NCI-H748 treated with DMSO at 0.1 percent for 48 hours (cell line): ENCODE results near the gene SAXO1.
"Not testable (repeated sequence)": the region's sequence is repeated elsewhere in the genome, so short reads cannot be mapped to it uniquely, and the experiment has no call there.

Source experiments
- DNase-seq: peaks from one replicate; lab custom pipeline; 2025; lab: John Stamatoyannopoulos, UW

SAXO1 gene

DNA sequence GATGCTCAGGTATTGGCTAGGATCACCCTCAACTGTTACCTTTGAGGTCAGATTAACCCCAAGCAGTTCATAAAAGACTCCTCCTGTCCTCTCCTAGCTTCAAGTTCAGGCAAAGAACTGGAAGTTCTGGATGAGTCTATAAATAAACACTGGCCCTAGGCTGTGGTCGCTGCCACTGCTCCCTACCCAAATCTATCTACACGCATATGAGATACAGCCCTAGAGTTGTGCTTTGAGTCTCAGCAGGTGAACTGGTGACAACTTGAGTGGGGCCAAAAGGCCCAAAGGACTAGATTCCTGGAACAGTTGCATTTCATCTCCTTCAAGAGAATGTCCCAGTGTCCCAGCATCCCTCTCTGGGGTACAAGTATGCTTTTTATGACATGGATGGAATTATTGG, 62.6 kb downstream of the SAXO1 start:
- DNase-seq = no peak

GRCh38 chr9:18969128-18969527, 63.9 kb downstream of the SAXO1 start:
- DNase-seq = no peak

DNA sequence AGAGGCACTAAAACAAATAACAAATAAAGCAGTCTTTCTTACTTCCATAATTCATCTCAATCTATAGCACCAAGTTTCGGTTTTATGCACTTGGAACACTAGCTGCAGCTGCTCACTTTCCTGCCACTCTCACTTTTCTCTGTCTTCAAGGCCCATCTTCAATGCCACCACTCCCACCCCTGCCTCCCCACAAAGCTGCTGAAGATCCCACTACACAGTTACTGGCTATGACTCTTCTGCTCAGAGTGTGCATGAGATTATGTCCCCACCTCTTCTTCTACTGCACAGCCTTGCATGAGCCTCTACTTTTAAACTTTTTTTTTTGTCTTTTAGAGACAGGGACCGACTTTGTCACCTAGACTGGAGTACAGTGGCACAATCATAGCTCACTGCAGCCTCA, 77.4 kb downstream of the SAXO1 start:
- DNase-seq = no peak

DNA sequence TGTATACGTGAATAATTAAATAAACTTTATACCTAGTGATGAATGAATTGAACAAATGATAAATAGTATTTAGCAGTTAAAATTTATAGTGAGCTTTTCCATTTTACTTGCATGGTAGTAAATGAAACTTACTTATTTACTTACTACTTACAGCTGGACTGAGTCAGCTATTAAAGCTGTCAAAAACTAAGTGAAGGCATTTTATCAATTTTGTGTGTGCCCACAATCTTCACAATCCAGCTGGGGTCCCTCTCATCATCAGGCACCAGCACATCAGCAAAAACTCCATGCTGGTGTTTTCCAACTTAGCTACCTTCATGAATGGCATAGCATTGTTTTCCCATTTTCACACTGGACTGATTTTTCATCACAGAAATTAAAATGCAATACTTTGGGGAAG, 81.1 kb downstream of the SAXO1 start:
- no peak for DNase-seq

GRCh38 chr9:18947892-18948339, 85.1 kb downstream of the SAXO1 start:
- peak; percentile 92 for DNase-seq

DNA sequence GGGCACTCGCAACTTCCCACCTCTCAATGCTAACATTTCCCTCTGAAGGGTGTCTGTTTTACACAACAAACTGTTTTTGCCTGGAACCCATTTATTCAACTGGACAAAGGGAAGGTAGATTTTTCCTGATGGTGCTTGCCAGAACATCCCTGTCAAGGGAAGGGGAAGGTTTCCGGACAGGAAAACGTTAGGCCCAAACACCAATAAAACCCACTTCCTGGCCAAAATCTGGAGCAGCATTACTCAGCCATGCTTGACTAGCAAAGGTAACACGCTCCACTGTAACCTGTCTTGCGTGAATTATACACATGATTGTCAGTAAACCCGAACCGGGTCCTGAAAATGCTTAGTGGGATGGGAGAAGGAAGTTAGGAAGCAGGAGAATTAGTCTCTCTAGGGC, 90.2 kb downstream of the SAXO1 start:
- DNase-seq = no peak

DNA sequence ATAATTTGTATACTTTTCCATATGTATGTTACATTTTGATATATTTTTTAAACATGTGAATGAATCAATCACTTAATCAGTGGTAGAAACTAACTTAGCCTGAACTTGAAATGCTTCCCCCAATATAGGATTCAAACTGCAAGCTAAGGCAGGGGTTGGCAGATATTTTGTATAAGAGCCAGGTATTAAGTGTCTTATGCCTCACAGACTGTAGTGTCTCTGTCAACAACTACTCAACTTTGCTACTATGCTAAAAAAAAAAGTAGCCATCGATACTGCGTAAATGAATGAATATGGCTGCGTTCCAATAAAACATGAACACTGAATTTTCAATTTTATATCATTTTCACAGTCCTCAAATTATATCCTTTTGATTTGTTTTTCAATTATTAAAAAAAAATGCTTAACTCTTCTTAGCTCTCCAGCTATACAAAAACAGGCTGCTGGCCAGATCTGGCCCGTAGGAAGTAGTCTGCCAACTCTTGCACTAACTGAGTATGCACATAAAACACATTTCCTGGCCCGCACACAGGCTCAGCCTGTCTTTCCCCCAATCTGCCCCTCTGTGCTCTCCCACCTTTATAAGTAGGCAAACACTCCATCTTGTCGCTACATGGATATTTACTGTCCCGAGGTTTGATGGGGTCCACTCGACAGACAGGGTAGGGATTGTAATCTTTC, 91.8 kb downstream of the SAXO1 start:
- DNase-seq = no peak

DNA sequence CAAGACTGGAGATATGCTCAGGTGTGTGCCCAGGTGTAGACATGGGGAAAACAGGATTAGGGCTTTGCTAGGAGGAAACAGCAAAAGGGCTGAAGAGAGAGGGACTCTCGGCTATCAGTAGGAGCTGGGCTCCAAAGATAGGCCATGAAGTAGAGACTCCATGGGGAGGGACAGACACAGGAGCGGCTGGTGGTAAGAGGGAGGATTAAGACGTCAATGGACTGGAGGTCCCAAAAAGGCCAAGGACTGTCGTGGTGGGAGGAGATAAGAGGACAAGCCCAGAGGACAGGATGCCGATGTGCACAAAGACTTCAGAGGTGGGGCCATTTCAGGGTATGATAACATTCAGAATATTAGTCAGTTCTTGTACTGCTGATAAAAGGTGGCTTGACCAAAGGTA, 93.1 kb downstream of the SAXO1 start:
- DNase-seq = no peak

DNA sequence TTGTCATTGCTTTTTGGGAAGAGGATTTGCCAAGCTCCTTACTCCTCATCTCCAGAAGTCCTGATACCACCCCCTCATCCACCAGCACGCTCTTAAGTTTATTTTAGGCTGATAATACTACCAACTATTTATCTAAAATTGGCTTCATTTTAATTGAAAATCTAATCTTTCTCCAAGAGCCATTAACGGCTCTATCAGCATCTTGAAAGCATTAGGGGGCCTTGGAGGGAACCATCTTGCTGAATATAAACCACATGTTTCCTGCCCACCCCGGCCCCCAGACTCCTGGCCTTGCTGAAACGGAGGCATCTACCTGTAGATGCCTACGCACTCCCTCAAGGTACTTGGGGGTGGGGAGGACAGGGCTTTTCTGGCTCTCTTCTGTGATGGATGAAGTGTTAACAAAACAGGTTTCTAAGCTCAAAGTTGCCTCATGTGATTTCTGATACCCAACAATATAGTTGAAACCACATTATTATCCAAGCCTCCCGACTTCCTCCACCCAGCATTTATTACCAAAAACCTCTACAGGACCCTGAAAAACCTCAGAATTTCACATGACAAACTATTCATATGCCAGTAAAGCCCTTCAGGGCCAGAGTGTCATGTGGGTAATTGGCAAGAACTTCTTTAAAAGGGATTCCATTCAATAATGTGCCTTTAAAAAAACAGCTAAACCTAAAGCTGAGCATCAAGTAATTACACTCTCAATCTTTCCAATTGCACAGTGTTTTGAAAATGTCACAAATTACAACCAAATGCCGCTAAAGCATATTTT, 96.7 kb downstream of the SAXO1 start:
- no peak for DNase-seq

GRCh38 chr9:18935541-18935940, 97.5 kb downstream of the SAXO1 start:
- DNase-seq = no peak

DNA sequence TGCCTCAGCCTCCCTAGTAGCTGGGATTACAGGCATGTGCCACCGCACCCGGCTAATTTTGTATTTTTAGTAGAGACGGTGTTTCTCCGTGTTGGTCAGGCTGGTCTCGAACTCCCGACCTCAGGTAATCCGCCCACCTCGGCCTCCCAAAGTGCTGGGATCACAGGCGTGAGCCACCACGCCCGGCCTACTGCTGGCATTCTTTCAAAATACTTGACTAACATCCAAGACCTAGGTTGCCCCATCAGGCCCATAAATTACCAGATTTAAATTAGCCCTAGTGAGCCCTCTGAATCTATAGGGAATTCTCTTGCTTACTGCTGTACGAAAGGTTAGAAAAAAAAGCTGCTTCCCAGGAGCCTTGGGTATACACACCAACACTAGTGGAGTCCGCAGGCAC, 102.4 kb downstream of the SAXO1 start:
- not testable (repeated sequence) for DNase-seq

DNA sequence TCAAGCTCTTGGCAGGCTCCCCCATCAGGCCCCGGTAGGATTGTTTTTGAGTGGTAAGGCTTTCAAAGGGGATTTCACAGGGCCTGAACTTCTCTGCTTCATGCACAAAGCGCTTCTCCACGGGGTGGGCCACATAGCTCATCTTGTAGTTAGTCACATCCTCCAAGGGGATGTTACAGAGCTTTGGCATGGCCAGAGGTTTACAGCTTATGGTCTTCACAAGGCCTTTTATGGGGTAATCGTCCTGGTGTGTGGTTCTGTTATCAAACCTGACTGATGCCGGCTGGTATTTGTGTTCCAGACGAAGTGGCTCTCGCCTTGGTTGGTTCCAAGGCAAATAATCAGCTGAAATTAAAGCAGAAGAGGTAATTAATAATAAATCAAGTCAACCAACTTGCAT, 104.3 kb downstream of the SAXO1 start:
- no peak for DNase-seq

DNA sequence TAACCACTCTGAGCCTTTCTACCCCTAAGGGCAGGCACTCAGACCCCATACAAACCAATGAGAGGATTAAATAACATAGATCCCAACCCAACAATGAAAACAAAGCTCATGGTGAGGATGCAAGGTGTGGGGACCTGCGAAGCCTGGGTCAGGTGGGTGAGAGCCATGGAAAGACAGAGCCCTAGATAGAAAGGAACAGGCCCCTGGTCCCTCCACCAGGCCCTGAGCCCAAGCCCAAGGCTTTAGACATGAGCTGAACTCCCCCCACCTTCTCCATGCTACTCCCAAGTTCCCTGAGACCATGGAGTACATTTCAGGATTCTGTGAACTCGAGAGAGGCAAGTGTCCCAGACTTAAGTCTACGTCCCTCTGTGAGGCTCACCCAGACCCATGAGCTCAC, 106.5 kb downstream of the SAXO1 start:
- DNase-seq = no peak

- DNase-seq = no peak
Observed at GRCh38 chr9:18925880-18926279, 107.1 kb downstream of the SAXO1 start.

GRCh38 chr9:18923671-18924430, 109.2 kb downstream of the SAXO1 start:
- DNase-seq = no peak

DNA sequence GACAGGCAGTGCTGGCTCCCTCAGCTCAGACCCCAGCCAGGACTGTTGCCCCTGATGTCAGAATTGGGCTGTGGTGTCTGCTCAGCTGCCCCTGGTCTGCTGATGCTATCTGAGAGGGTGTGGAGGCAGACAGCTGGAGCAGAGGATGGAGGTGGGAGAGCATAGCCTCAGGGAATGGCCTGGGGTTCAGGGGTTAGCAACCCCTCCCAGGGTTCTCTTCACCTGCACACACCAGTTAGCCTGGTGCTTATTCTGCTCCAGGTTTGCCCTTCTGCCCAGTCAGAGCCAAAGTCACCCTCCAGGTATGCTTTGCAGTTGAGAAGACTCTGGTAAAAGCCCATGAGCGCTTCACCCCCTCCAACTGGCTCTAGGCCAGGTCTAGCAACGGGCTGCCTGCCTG, 109.8 kb downstream of the SAXO1 start:
- DNase-seq = no peak

DNA sequence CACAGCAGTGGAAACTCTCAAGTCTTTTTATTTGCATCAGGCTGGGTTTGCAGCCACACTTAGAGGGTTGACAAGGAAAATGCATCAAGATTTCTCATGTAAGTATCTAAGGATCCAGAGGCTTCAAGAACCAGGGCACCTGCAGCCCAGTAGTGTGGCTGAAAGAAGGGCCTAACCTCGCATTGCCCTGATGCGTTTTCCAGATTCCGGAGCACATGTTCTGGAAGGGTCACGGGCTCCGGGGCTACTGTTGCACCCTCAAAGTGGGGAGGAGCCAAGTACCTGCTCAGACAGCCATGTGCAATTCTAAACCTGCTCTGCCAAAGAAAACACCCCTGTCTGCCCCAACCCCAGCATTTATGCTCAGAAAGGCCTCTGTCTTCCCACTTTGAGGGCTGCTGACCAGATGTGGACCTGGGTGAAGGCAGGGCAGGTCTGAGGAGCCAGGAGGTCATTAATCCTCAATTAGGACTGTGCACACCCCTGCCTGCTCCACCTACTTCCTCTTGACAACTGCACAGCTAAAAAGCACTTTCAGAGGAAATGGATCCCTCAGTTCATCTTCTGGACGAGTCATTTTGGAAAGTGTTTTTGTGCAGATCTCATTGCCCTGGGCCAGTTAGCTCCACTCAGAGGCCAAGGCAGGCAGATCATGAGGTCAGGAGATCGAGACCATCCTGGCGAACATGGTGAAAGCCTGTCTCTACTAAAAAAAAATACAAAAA, 110.7 kb downstream of the SAXO1 start:
- DNase-seq = no peak

DNA sequence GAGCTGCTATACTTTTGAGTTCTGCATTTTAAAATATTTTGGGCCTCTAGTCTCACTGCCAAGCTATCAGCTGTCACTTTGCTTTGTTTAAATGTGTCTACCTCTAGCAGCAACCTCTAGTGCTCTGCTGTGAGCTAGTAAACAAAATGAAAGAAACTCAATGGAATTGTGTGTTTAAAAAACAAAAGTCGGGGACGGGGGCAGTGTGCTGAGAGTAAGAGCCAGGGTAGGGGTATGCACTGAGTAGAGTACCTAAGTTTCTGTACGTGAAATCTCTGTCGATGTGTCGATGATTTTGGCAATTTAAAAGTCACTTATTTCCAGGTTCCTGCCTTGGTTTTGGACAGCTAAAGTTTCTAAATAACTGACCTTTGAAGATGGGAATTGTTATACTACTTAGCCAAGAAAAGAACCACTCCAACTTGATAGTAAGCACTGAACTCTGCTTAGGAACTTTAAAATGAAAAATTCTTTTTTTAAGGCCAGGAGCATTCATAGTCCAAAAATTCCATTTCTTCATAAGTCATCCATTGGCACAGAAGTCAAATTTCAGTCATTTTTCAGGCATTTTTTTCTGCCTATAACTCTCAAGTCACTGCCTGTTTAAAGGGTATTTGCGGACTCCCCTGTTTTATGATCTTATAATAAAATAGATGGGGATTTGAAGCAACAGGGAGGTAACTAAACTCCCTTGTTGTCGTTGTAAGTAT, 111.5 kb downstream of the SAXO1 start:
- DNase-seq = no peak

DNA sequence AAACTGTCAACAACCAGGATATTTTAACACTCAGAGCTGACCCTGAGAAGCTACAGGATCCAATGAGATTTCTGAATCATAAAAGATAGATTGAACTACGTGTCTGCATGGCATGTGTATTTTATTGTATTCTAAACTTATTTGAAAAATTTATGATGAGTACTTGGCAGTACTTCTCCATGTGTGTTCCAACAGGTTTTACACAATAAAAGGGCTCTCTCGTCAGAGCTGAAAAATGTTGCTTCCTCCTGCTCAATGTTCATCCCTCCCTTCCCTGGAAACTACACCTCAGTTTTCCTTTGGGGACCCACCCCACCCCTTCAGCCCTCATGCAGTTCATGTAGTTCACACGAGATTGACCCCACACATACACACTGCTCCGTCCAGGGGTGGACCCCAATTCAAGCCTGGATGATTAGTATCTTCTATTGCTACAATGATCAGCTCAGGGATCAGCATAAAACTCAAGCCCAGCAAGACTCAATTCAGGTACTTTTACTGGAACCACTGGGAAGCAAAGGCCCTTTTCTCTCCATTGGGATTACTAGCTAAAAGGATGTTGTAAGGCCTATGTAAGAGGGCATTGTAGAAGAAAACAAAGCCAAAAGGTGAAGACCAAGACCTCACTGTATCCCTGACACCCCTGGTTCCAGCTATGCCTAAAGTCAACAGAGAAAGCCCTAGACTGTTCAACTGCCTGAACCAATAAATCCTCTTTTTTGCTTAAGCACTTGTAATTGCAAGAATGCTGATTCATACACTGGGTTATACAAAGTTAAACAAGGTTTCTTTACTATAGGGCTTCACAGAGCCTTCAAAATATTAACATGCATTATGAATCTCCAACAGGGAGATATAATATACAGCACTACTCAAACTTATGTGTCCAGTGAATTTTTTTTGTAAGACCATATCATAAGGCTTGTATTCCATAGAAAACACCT, 112.6 kb downstream of the SAXO1 start:
- no peak for DNase-seq

- no peak for DNase-seq
Observed at GRCh38 chr9:18911714-18912342, 121.2 kb downstream of the SAXO1 start.
